K562 (cell line): ENCODE data around the gene TSPAN14. TPM values are rescaled to one million over a fixed set of nuclear protein-coding genes. Genes with fewer than 3 reads are reported as not detected.

Source experiments
- ATF2 ChIP-seq: sonication (generic); formaldehyde crosslinking; IDR thresholded peaks from 2 replicates; pipeline ENCODE4 v1.8.1; 2022; ENCODE audit warnings: missing genetic modification reagents
- ATF3 ChIP-seq, 2 experiments: fragments of 450-650 bp in 1 of 2; sonication (generic) in 1 of 2; formaldehyde crosslinking in 1 of 2; IDR thresholded peaks in 1 of 2; conservative IDR thresholded peaks in 1 of 2; 2 replicates each; pipeline versions ENCODE4 v1.6.1 to v1.8.1; 2016 to 2023; ENCODE audit warnings: mild to moderate bottlenecking in 2 of 2, moderate library complexity in 2 of 2, inconsistent platforms in 1 of 2, missing genetic modification reagents in 1 of 2
- BDP1 ChIP-seq: IDR thresholded peaks from 3 replicates; pipeline ENCODE4 v1.6.1; 2011; ENCODE audit not compliant: insufficient read length, insufficient read depth
- DNMT1 ChIP-seq: fragments of 450-650 bp; IDR thresholded peaks from 2 replicates; pipeline ENCODE4 v1.6.1; 2016; ENCODE audit warnings: antibody characterized with exemption, mild to moderate bottlenecking
- FUS ChIP-seq: fragments of 200-400 bp; formaldehyde crosslinking; optimal IDR thresholded peaks from 2 replicates; pipeline ENCODE3; 2017; ENCODE audit warnings: low read depth, low read length
- GABPB2 ChIP-seq: fragments of 250-450 bp; sonication (Bioruptor Pico); conservative IDR thresholded peaks from 2 replicates; pipeline ENCODE4 v1.5.1; 2021; ENCODE audit warnings: mild to moderate bottlenecking
- MITF ChIP-seq: IDR thresholded peaks from 2 replicates; pipeline ENCODE4 v1.6.1; 2014; ENCODE audit warnings: antibody characterized with exemption
- NCOA1 ChIP-seq: fragments of 450-650 bp; IDR thresholded peaks from 2 replicates; pipeline ENCODE4 v1.6.1; 2016; ENCODE audit warnings: low read depth
- NFIC ChIP-seq: fragments of 450-650 bp; IDR thresholded peaks from 2 replicates; pipeline ENCODE4 v1.6.1; 2017; ENCODE audit warnings: mild to moderate bottlenecking, inconsistent platforms
- NFYB ChIP-seq: IDR thresholded peaks from 2 replicates; pipeline ENCODE4 v1.6.1; 2011; ENCODE audit warnings: mild to moderate bottlenecking, moderate library complexity; ENCODE audit not compliant: insufficient read length; ENCODE audit errors: extremely low read depth
- NR0B1 ChIP-seq: fragments of 450-650 bp; IDR thresholded peaks from one replicate; pipeline ENCODE4 v1.6.1; 2018; ENCODE audit warnings: mild to moderate bottlenecking, moderate library complexity; ENCODE audit not compliant: partially characterized antibody
- NR2C1 ChIP-seq, 2 experiments: fragments of 450-650 bp; IDR thresholded peaks; 2 replicates each; pipeline ENCODE4 v1.6.1; 2017; ENCODE audit warnings: mild to moderate bottlenecking in 2 of 2, antibody characterized with exemption in 1 of 2, inconsistent platforms in 1 of 2, missing compliant biosample characterization in 1 of 2, missing genetic modification characterization in 1 of 2
- PHB ChIP-seq: fragments of 250-450 bp; sonication (Bioruptor Pico); IDR thresholded peaks from 2 replicates; pipeline ENCODE4 v1.5.0; 2021
- PTBP1 ChIP-seq: fragments of 200-400 bp; formaldehyde crosslinking; IDR thresholded peaks from 2 replicates; pipeline ENCODE4 v1.6.1; 2017; ENCODE audit warnings: low read depth, low read length
- U2AF2 ChIP-seq: fragments of 200-400 bp; formaldehyde crosslinking; optimal IDR thresholded peaks from 2 replicates; pipeline ENCODE3; 2017; ENCODE audit warnings: low read depth, mild to moderate bottlenecking, low read length
- WHSC1 ChIP-seq: IDR thresholded peaks from one replicate; pipeline ENCODE4 v1.6.1; 2012; ENCODE audit warnings: low read length, control low read depth, inconsistent platforms
- ZBTB5 ChIP-seq: fragments of 450-650 bp; IDR thresholded peaks from 2 replicates; pipeline ENCODE4 v1.6.1; 2017; ENCODE audit warnings: antibody characterized with exemption
- ZNF395 ChIP-seq: fragments of 200-800 bp; sonication (Bioruptor generic); IDR thresholded peaks from 2 replicates; pipeline ENCODE4 v1.6.1; 2017; ENCODE audit warnings: missing genetic modification characterization, missing compliant biosample characterization
- ZZZ3 ChIP-seq: fragments of 450-650 bp; IDR thresholded peaks from 2 replicates; pipeline ENCODE4 v1.6.1; 2016; ENCODE audit warnings: antibody characterized with exemption, mild to moderate bottlenecking, moderate library complexity
- polyA plus RNA-seq, 8 experiments: library from polyadenylated mRNA; depleted of rRNA in 4 of 8; stranded (reverse) in 5 of 8; unstranded in 3 of 8; fragments of >200 nt; fragmentation: Nextera tagmentation in 2 of 8; fragmentation: Illumina TruSeq in 1 of 8; extraction: Ambion mirVana in 2 of 8; extraction: Trizol in 1 of 8; gene quantifications; 2 replicates each; pipeline versions ENCODE4 v1.2.1 to v1.2.3, GENCODE V29; 2011 to 2014; ENCODE audit warnings: inconsistent platforms in 1 of 8, missing spikeins in 1 of 8
- total RNA-seq, 7 experiments: library from RNA; depleted of rRNA in 6 of 7; stranded (reverse); fragments of >200 nt in 6 of 7; fragmentation: Illumina TruSeq in 2 of 7; extraction: Trizol in 2 of 7; gene quantifications; 2 replicates each; pipeline versions ENCODE4 v1.2.1 to v1.2.3, GENCODE V29; 2011 to 2021; ENCODE audit warnings: low replicate concordance in 1 of 7

TSPAN14 gene
- total and polyA plus RNA-seq, 9 of the 15 experiments (the other 6 are each of a cell fraction or from before 2014, with no cell fraction given) = 5.8 to 92.9 (median 23.3) TPM

GRCh38 chr10:80459047-80459865, 5.1 kb downstream of the TSPAN14 start (continued):
- TF ChIP-seq MITF (no peak), WHSC1 (no peak), NR2C1 (IDR thresholded peaks at IDR 0.05) (no peak), NR2C1 (tag; IDR thresholded peaks at IDR 0.05) (no peak), DNMT1 (no peak), BDP1 (no peak), NR0B1 (no peak), ZNF395 (CRISPR knock-in tag) (peak; percentile 50; the same call in 1 of the 2 replicates), U2AF2 (no peak), PHB (CRISPR knock-in tag) (no peak), ATF2 (CRISPR knock-in tag) (no peak), ZZZ3 (no peak), PTBP1 (no peak), ATF3 (IDR thresholded peaks at IDR 0.05) (no peak), ATF3 (CRISPR knock-in tag; conservative IDR thresholded peaks at IDR 0.05) (no peak), ZBTB5 (no peak), NCOA1 (no peak), NFYB (no peak), NFIC (no peak), GABPB2 (CRISPR knock-in tag) (no peak), FUS (no peak)
